T-cell (primary cell): ENCODE data around the gene ELMO1. TPM values are rescaled to one million over a fixed set of nuclear protein-coding genes. Genes with fewer than 3 reads are reported as not detected.

Experiments
- ATAC-seq, 4 experiments: fragments of 200-7000 bp in 3 of 4; fragments of 150-1000 bp in 1 of 4; cut with Tn5 transposase; replicated peaks in 1 of 4; 1 replicate in 3 of 4; 2 replicates in 1 of 4; pipeline ENCODE4 v1.10.0; 2021; ENCODE audit warnings: moderate library complexity in 3 of 4, mild to moderate bottlenecking in 2 of 4, moderate number of reproducible peaks in 1 of 4
- CTCF ChIA-PET, 2 donors: fragments of 300-600 bp; sonication (Branson Sonifier 250); formaldehyde crosslinking; loops; one replicate each; lab custom pipeline; 2022; ENCODE audit warnings: antibody characterized with exemption in 2 of 2; lab: Charles Lee
- POLR2A ChIA-PET, 2 donors: fragments of 300-600 bp; sonication (Branson Sonifier 250); formaldehyde crosslinking; loops; one replicate each; lab custom pipeline; 2022; ENCODE audit warnings: antibody characterized with exemption in 2 of 2; lab: Charles Lee
- DNase-seq, 35 experiments: peaks; one replicate each; pipeline versions ENCODE4 v3.0.0 to v3.0.0-alpha.2; 2013 to 2023
- H3K27ac ChIP-seq: one replicate; pipeline ENCODE4 v1.5.1; 2013; ENCODE audit warnings: low read length
- H3K27me3 ChIP-seq, 2 experiments: replicated peaks in 1 of 2; 1 replicate in 1 of 2; 2 replicates in 1 of 2; pipeline versions ENCODE4 v1.6.1 to v1.7.0; 2013; ENCODE audit warnings: low read length in 1 of 2, mixed read lengths in 1 of 2; ENCODE audit not compliant: control insufficient read depth in 2 of 2, insufficient read depth in 2 of 2; ENCODE audit errors: extremely low read depth in 1 of 2
- H3K36me3 ChIP-seq, 2 donors: 1 replicate in 1 of 2; 2 replicates in 1 of 2; pipeline versions ENCODE4 v1.6.1 to v1.7.0; 2013; ENCODE audit warnings: low read length in 1 of 2; ENCODE audit not compliant: control insufficient read depth in 2 of 2, insufficient read depth in 1 of 2; ENCODE audit errors: extremely low read depth in 1 of 2
- H3K4me1 ChIP-seq, 2 experiments: 1 replicate in 1 of 2; 2 replicates in 1 of 2; pipeline versions ENCODE4 v1.6.1 to v1.7.0; 2013; ENCODE audit warnings: low read length in 2 of 2, mixed read lengths in 1 of 2; ENCODE audit not compliant: insufficient read depth in 2 of 2, control insufficient read depth in 1 of 2; ENCODE audit errors: extremely low read depth in 1 of 2
- H3K4me3 ChIP-seq, 2 donors: 1 replicate in 1 of 2; 2 replicates in 1 of 2; pipeline versions ENCODE4 v1.5.1 to v1.7.0; 2013; ENCODE audit warnings: mild to moderate bottlenecking in 2 of 2, low read length in 1 of 2, moderate library complexity in 1 of 2; ENCODE audit not compliant: control insufficient read depth in 1 of 2; ENCODE audit errors: extremely low read depth in 1 of 2
- H3K9me3 ChIP-seq: 2 replicates; pipeline ENCODE4 v1.7.0; 2013
- H3K27ac Mint-ChIP-seq, 2 donors: one replicate each; pipeline ENCODE4 v1.8.0; 2020 to 2021; ENCODE audit warnings: mild to moderate bottlenecking in 2 of 2, mixed read lengths in 2 of 2
- H3K27me3 Mint-ChIP-seq, 2 donors: one replicate each; pipeline ENCODE4 v1.8.0; 2021 to 2022; ENCODE audit warnings: mixed read lengths in 2 of 2
- H3K36me3 Mint-ChIP-seq: one replicate; pipeline ENCODE4 v1.8.0; 2021; ENCODE audit warnings: mixed read lengths
- H3K4me1 Mint-ChIP-seq, 3 donors: one replicate each; pipeline ENCODE4 v1.8.0; 2020 to 2022; ENCODE audit warnings: mixed read lengths in 3 of 3, mild to moderate bottlenecking in 1 of 3
- H3K4me3 Mint-ChIP-seq, 3 donors: one replicate each; pipeline ENCODE4 v1.8.0; 2020 to 2022; ENCODE audit warnings: mild to moderate bottlenecking in 3 of 3, mixed read lengths in 3 of 3, moderate library complexity in 3 of 3
- H3K9me3 Mint-ChIP-seq, 3 donors: one replicate each; pipeline ENCODE4 v1.8.0; 2020 to 2022; ENCODE audit warnings: mixed read lengths in 3 of 3
- WGBS: methylation state at CpG from one replicate; pipeline ENCODE4 v1.1.5; 2013; ENCODE audit warnings: missing lambda C conversion rate; ENCODE audit not compliant: insufficient coverage; 5-methylcytosine and 5-hydroxymethylcytosine counted together
- total RNA-seq, 35 experiments: library from RNA in 6 of 35; stranded (reverse) in 6 of 35; fragments of 120-200 nt in 1 of 35; gene quantifications; one replicate each; pipeline versions ENCODE4 v1.2.1 to v1.2.4 and lab custom pipeline; 2013 to 2026

Gene ELMO1
- total RNA-seq, 5 donors from 2014 or later (not counting 1 experiment from before 2014, with no cell fraction given) = 101 to 149 (median 113) TPM

GRCh38 chr7:37391791-37392672, 56.6 kb downstream of the ELMO1 start:
- no peak overlapping the region for H3K27ac Mint-ChIP-seq
- ATAC-seq = no peak
- peaks cover 8% of the 10 kb centered on the region for H3K36me3 Mint-ChIP-seq
- CTCF ChIA-PET = no interaction called here
- no peak overlapping the region for H3K4me3 ChIP-seq
- POLR2A ChIA-PET = no interaction called here
- H3K27me3 ChIP-seq = no peaks in the 10 kb centered on the region
- H3K4me1 ChIP-seq = peaks cover 3 to 21% of the 10 kb centered on the region in 2 experiments
- 95% methylated on average over 4 of the region's 10 CpGs for WGBS
- H3K27me3 Mint-ChIP-seq = no peaks in the 10 kb centered on the region
- H3K4me1 Mint-ChIP-seq = peaks cover 60 to 76% (median 73%) of the 10 kb centered on the region in 3 donors
- DNase-seq = no peak
- H3K4me3 Mint-ChIP-seq = peak overlapping the region in 1 of 3 donors; percentile 46
- no peaks in the 10 kb centered on the region for H3K9me3 Mint-ChIP-seq
- H3K9me3 ChIP-seq = no peaks in the 10 kb centered on the region
- H3K27ac ChIP-seq = no peak overlapping the region
- H3K36me3 ChIP-seq = peaks cover 0 to 2% of the 10 kb centered on the region in 2 donors

- H3K36me3 ChIP-seq = peaks cover 2% of the 10 kb centered on the region in 2 donors
- ATAC-seq (no peak), DNase-seq (no peak)
- no peaks in the 10 kb centered on the region for H3K9me3 ChIP-seq
- H3K4me3 ChIP-seq = no peak overlapping the region
- 95% methylated on average over 6 of the region's 8 CpGs for WGBS
- Mint-ChIP-seq H3K4me1 (peaks cover 58 to 72% (median 69%) of the 10 kb centered on the region in 3 donors), H3K9me3 (no peaks in the 10 kb centered on the region), H3K4me3 (no peak overlapping the region), H3K36me3 (peaks cover 12% of the 10 kb centered on the region), H3K27me3 (no peaks in the 10 kb centered on the region), H3K27ac (no peak overlapping the region)
- ChIA-PET CTCF (interaction anchor here in 1 of 2 donors (0.6 kb wide), 1 partner anchor 110 kb away, joined by 5 read pairs; no protein-coding TSS in a partner anchor), POLR2A (no interaction called here)
- H3K27me3 ChIP-seq = no peaks in the 10 kb centered on the region
- H3K27ac ChIP-seq = no peak overlapping the region
- peaks cover 3 to 21% of the 10 kb centered on the region in 2 experiments for H3K4me1 ChIP-seq
Measured at GRCh38 chr7:37390114-37390513, 58.5 kb downstream of the ELMO1 start.

- 80% methylated on average over 1 of the region's 4 CpGs for WGBS
- no peak for DNase-seq
Measured at GRCh38 chr7:37388811-37389210, 59.9 kb downstream of the ELMO1 start.

GRCh38 chr7:37385787-37386186, 62.9 kb downstream of the ELMO1 start:
- H3K27me3 Mint-ChIP-seq = no peaks in the 10 kb centered on the region
- WGBS = 68% methylated on average over 4 of the region's 6 CpGs
- Histone ChIP-seq H3K36me3 (peaks cover 2 to 3% of the 10 kb centered on the region in 2 donors), H3K4me1 (peaks cover 2 to 4% of the 10 kb centered on the region in 2 experiments), H3K27ac (no peak overlapping the region), H3K4me3 (no peak overlapping the region), H3K27me3 (no peaks in the 10 kb centered on the region), H3K9me3 (no peaks in the 10 kb centered on the region)
- no peak overlapping the region for H3K27ac Mint-ChIP-seq
- H3K9me3 Mint-ChIP-seq = no peaks in the 10 kb centered on the region
- no peak overlapping the region for H3K4me3 Mint-ChIP-seq
- CTCF ChIA-PET = interaction anchor here in 1 of 2 donors (1.1 kb wide), 1 partner anchor 152 kb away, joined by 4 read pairs; no protein-coding TSS in a partner anchor
- DNase-seq (no peak), ATAC-seq (no peak)
- peaks cover 30 to 56% (median 46%) of the 10 kb centered on the region in 3 donors for H3K4me1 Mint-ChIP-seq
- POLR2A ChIA-PET = no interaction called here
- H3K36me3 Mint-ChIP-seq = peaks cover 14% of the 10 kb centered on the region

More at GRCh38 chr7:37388811-37389210, 59.9 kb downstream of the ELMO1 start:
- H3K4me3 Mint-ChIP-seq = no peak overlapping the region
- Histone ChIP-seq H3K36me3 (peaks cover 2 to 3% of the 10 kb centered on the region in 2 donors), H3K9me3 (no peaks in the 10 kb centered on the region), H3K4me1 (peaks cover 3 to 16% of the 10 kb centered on the region in 2 experiments), H3K4me3 (no peak overlapping the region), H3K27me3 (no peaks in the 10 kb centered on the region), H3K27ac (no peak overlapping the region)
- CTCF ChIA-PET = no interaction called here
- H3K9me3 Mint-ChIP-seq = no peaks in the 10 kb centered on the region
- peaks cover 50 to 67% (median 59%) of the 10 kb centered on the region in 3 donors for H3K4me1 Mint-ChIP-seq
- H3K36me3 Mint-ChIP-seq = peaks cover 11% of the 10 kb centered on the region
- no peak for ATAC-seq
- POLR2A ChIA-PET = interaction anchor here in 1 of 2 donors (0.6 kb wide), 1 partner anchor 31 kb away, joined by 7 read pairs; no protein-coding TSS in a partner anchor
- no peak overlapping the region for H3K27ac Mint-ChIP-seq
- H3K27me3 Mint-ChIP-seq = no peaks in the 10 kb centered on the region

- POLR2A ChIA-PET = no interaction called here
- no CpG with 5 or more reads among the region's 1 CpG for WGBS
Measured at GRCh38 chr7:37382546-37383088, 66.0 kb downstream of the ELMO1 start.

GRCh38 chr7:37380831-37381230, 67.8 kb downstream of the ELMO1 start:
- Mint-ChIP-seq H3K4me3 (no peak overlapping the region), H3K4me1 (peaks cover 34 to 51% (median 36%) of the 10 kb centered on the region in 3 donors), H3K36me3 (peaks cover 42% of the 10 kb centered on the region), H3K27ac (no peak overlapping the region), H3K27me3 (no peaks in the 10 kb centered on the region), H3K9me3 (peaks cover 0 to 18% (median 7%) of the 10 kb centered on the region in 3 donors)
- Histone ChIP-seq H3K4me3 (no peak overlapping the region), H3K9me3 (peaks cover 5% of the 10 kb centered on the region), H3K27me3 (no peaks in the 10 kb centered on the region), H3K4me1 (peaks cover 0 to 2% of the 10 kb centered on the region in 2 experiments), H3K27ac (no peak overlapping the region), H3K36me3 (peaks cover 0 to 3% of the 10 kb centered on the region in 2 donors)
- DNase-seq (no peak), ATAC-seq (no peak)
- POLR2A ChIA-PET = interaction anchor here in 1 of 2 donors (0.6 kb wide), 1 partner anchor 710 kb away, joined by 3 read pairs; no protein-coding TSS in a partner anchor
- WGBS = 50% methylated on average over 1 of the region's 4 CpGs
- CTCF ChIA-PET = interaction anchor here in 1 of 2 donors (0.9 kb wide), 1 partner anchor 75 kb away, joined by 3 read pairs; no protein-coding TSS in a partner anchor

More at GRCh38 chr7:37382546-37383088, 66.0 kb downstream of the ELMO1 start:
- ATAC-seq = no peak
- Histone ChIP-seq H3K9me3 (no peaks in the 10 kb centered on the region), H3K27me3 (no peaks in the 10 kb centered on the region), H3K36me3 (peaks cover 0 to 3% of the 10 kb centered on the region in 2 donors), H3K4me3 (no peak overlapping the region), H3K4me1 (peaks cover 0 to 2% of the 10 kb centered on the region in 2 experiments), H3K27ac (no peak overlapping the region)
- no peak overlapping the region for H3K27ac Mint-ChIP-seq
- CTCF ChIA-PET = no interaction called here
- peaks cover 0 to 4% (median 2%) of the 10 kb centered on the region in 3 donors for H3K9me3 Mint-ChIP-seq
- H3K36me3 Mint-ChIP-seq = peaks cover 26% of the 10 kb centered on the region
- no peaks in the 10 kb centered on the region for H3K27me3 Mint-ChIP-seq
- H3K4me1 Mint-ChIP-seq = peaks cover 32 to 52% (median 44%) of the 10 kb centered on the region in 3 donors
- no peak for DNase-seq
- H3K4me3 Mint-ChIP-seq = no peak overlapping the region
